ENCODE measurements around the gene PPP1R3C.

DNA sequence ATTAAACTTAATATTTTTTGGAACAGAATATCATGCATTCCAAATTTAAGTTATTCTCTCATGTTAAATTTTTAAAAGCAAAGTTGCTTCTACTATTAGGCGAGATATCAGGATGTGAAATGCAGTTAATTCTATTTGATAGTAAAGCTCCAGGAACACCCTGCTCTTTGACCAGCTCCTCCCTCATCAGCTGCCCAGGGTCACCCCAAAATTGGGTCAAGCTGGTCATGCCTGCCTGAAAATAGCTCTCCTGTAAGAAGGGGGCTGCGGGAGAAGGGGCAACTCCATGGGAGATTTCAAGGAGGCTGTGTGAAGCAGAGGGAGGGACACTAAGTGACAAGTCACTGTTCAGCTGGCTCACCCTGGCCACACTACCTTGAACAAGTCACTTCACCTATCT is 5.9 kb downstream of the PPP1R3C start:
- TF ChIP-seq, protein P1, sequence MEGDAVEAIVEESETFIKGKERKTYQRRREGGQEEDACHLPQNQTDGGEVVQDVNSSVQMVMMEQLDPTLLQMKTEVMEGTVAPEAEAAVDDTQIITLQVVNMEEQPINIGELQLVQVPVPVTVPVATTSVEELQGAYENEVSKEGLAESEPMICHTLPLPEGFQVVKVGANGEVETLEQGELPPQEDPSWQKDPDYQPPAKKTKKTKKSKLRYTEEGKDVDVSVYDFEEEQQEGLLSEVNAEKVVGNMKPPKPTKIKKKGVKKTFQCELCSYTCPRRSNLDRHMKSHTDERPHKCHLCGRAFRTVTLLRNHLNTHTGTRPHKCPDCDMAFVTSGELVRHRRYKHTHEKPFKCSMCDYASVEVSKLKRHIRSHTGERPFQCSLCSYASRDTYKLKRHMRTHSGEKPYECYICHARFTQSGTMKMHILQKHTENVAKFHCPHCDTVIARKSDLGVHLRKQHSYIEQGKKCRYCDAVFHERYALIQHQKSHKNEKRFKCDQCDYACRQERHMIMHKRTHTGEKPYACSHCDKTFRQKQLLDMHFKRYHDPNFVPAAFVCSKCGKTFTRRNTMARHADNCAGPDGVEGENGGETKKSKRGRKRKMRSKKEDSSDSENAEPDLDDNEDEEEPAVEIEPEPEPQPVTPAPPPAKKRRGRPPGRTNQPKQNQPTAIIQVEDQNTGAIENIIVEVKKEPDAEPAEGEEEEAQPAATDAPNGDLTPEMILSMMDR (IDR thresholded peaks at IDR 0.05; ENCODE audit: low read depth, low read length, poor library complexity, severe bottlenecking), result no peak
- no peak for TF ChIP-seq EZH2phosphoT487 (IDR thresholded peaks at IDR 0.05; ENCODE audit: borderline replicate concordance, low read length)

Measured in DOHH2 (cell line).